PFSK-1 (cell line): Measurements from ENCODE around the gene NBEA.

Source experiments
- FOXP2 ChIP-seq: optimal IDR thresholded peaks from 2 replicates; pipeline ENCODE3; 2011; ENCODE audit warnings: borderline replicate concordance, control low read depth, inconsistent platforms; ENCODE audit not compliant: insufficient read depth; ENCODE audit errors: extremely low read length, extremely low read depth
- POLR2AphosphoS5 ChIP-seq: IDR thresholded peaks from 2 replicates; pipeline ENCODE4 v1.6.1; 2012; ENCODE audit warnings: low read depth, mild to moderate bottlenecking, control low read depth, low read length, moderate library complexity
- SIN3A ChIP-seq: IDR thresholded peaks from 2 replicates; pipeline ENCODE4 v1.6.1; 2012; ENCODE audit warnings: mild to moderate bottlenecking, low read length, moderate library complexity, borderline replicate concordance; ENCODE audit not compliant: insufficient read depth
- TAF1 ChIP-seq: IDR thresholded peaks from 2 replicates; pipeline ENCODE4 v1.6.1; 2012; ENCODE audit warnings: low read length, control low read depth, borderline replicate concordance; ENCODE audit not compliant: insufficient read depth
- TF ChIP-seq, protein P1 (sequence below), 2 experiments: IDR thresholded peaks; 2 replicates each; pipeline versions ENCODE4 v1.6.1 to v1.8.0; 2011 to 2012; ENCODE audit warnings: low read depth in 2 of 2, low read length in 2 of 2, control low read depth in 1 of 2, inconsistent platforms in 1 of 2, mild to moderate bottlenecking in 1 of 2, moderate library complexity in 1 of 2; ENCODE audit not compliant: insufficient read depth in 1 of 2

Gene NBEA

GRCh38 chr13:35086667-35087066 is 144.6 kb downstream of the NBEA start:
- TF ChIP-seq SIN3A (no peak), TAF1 (no peak), POLR2AphosphoS5 (no peak), FOXP2 (no peak)
- TF ChIP-seq, protein P1, sequence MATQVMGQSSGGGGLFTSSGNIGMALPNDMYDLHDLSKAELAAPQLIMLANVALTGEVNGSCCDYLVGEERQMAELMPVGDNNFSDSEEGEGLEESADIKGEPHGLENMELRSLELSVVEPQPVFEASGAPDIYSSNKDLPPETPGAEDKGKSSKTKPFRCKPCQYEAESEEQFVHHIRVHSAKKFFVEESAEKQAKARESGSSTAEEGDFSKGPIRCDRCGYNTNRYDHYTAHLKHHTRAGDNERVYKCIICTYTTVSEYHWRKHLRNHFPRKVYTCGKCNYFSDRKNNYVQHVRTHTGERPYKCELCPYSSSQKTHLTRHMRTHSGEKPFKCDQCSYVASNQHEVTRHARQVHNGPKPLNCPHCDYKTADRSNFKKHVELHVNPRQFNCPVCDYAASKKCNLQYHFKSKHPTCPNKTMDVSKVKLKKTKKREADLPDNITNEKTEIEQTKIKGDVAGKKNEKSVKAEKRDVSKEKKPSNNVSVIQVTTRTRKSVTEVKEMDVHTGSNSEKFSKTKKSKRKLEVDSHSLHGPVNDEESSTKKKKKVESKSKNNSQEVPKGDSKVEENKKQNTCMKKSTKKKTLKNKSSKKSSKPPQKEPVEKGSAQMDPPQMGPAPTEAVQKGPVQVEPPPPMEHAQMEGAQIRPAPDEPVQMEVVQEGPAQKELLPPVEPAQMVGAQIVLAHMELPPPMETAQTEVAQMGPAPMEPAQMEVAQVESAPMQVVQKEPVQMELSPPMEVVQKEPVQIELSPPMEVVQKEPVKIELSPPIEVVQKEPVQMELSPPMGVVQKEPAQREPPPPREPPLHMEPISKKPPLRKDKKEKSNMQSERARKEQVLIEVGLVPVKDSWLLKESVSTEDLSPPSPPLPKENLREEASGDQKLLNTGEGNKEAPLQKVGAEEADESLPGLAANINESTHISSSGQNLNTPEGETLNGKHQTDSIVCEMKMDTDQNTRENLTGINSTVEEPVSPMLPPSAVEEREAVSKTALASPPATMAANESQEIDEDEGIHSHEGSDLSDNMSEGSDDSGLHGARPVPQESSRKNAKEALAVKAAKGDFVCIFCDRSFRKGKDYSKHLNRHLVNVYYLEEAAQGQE (IDR thresholded peaks at IDR 0.05; ENCODE audit: insufficient read depth in 1 of 2, low read depth in 2 of 2, low read length in 2 of 2) = no peak

DNA sequence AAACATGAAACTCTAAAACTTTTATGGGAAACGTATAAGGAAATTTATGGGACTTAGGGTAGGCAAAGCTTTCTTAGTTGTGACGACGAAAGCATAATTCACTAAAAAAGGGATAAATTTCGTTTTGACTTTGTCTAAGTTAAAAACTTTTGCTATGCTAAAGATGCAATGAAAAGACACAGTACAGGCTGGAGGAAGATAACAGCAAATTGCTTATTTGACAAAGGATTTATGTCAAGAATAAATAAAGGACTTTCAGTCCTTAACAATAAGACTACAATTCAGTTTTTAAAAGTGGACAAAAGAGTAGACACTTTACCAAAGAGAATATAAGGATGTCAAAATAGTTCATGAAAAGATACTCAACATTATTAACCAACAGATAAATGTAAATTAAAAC is 150.2 kb downstream of the NBEA start:
- no peak for TF ChIP-seq POLR2AphosphoS5
- TF ChIP-seq FOXP2 = no peak
- TF ChIP-seq, protein P1 (IDR thresholded peaks at IDR 0.05; ENCODE audit: insufficient read depth in 1 of 2, low read depth in 2 of 2, low read length in 2 of 2) = no peak
- TF ChIP-seq SIN3A = no peak

GRCh38 chr13:35092751-35093150 is 150.7 kb downstream of the NBEA start:
- TF ChIP-seq FOXP2 (no peak), POLR2AphosphoS5 (no peak), SIN3A (no peak), TAF1 (no peak)
- TF ChIP-seq, protein P1 (IDR thresholded peaks at IDR 0.05; ENCODE audit: insufficient read depth in 1 of 2, low read depth in 2 of 2, low read length in 2 of 2) = no peak

GRCh38 chr13:35093356-35093755 is 151.3 kb downstream of the NBEA start:
- TF ChIP-seq SIN3A (no peak), TAF1 (no peak), POLR2AphosphoS5 (no peak), FOXP2 (no peak)
- TF ChIP-seq, protein P1 (IDR thresholded peaks at IDR 0.05; ENCODE audit: insufficient read depth in 1 of 2, low read depth in 2 of 2, low read length in 2 of 2) = no peak

GRCh38 chr13:35107535-35107934 is 165.5 kb downstream of the NBEA start:
- TF ChIP-seq SIN3A (no peak), TAF1 (no peak), POLR2AphosphoS5 (no peak), FOXP2 (no peak)
- TF ChIP-seq, protein P1 (IDR thresholded peaks at IDR 0.05; ENCODE audit: insufficient read depth in 1 of 2, low read depth in 2 of 2, low read length in 2 of 2) = no peak
